Transverse colon (tissue), 3 donors: ENCODE measurements around the gene RFXAP.

Experiments used
- CTCF ChIP-seq, 5 experiments: fragments of 200-600 bp in 3 of 5; fragments of 450-650 bp in 2 of 5; sonication (generic) in 3 of 5; IDR thresholded peaks; 1 replicate in 2 of 5; 2 replicates in 3 of 5; pipeline ENCODE4 v1.5.1; 2016 to 2017; ENCODE audit warnings: antibody characterized with exemption in 5 of 5, inconsistent platforms in 3 of 5, mild to moderate bottlenecking in 2 of 5, moderate library complexity in 1 of 5
- EP300 ChIP-seq: sonication (generic); formaldehyde crosslinking; IDR thresholded peaks from one replicate; pipeline ENCODE4 v1.6.1; 2017; ENCODE audit warnings: antibody characterized with exemption, low read depth
- POLR2A ChIP-seq: fragments of 450-650 bp; IDR thresholded peaks from one replicate; pipeline ENCODE4 v1.6.1; 2016; ENCODE audit warnings: antibody characterized with exemption, mild to moderate bottlenecking, moderate library complexity

- TF ChIP-seq CTCF (IDR thresholded peaks at IDR 0.05) (peak in 4 of 5 experiments; percentile 10 to 37 (median 22)), POLR2A (peak; percentile 41), EP300 (no peak)
Observed at GRCh38 chr13:36818804-36819738, at the start of gene RFXAP.
